ENCODE results near the gene CCDC187. TPM values are rescaled to one million over a fixed set of nuclear protein-coding genes. Genes with fewer than 3 reads are reported as not detected.

CCDC187 gene
- total and polyA plus RNA-seq, 12 donors = 0.02 to 0.07 (median 0.03) TPM; not detected in 8

GRCh38 chr9:136244122-136244968 lies 59.5 kb downstream of the CCDC187 start:
- Histone ChIP-seq H3K4me1 (peaks cover 5 to 60% (median 40%) of the 10 kb centered on the region in 9 donors), H3K9me3 (no peaks in the 10 kb centered on the region), H3K27me3 (no peaks in the 10 kb centered on the region), H3K27ac (peak overlapping the region in 1 of 10 donors; percentile 29), H3K4me3 (peak overlapping the region in 9 of 10 donors; percentile 75 to 89 (median 83)), H3K36me3 (no peaks in the 10 kb centered on the region)
- no peak for TF ChIP-seq CTCF (IDR thresholded peaks at IDR 0.05)
- intact Hi-C loops (cut with DNase I) = loop anchor here in 1 of 10 donors (10.0 kb wide), 1 partner anchor 260 kb away; no protein-coding TSS in a partner anchor
- no peak for DNase-seq
- WGBS, 2 donors = 57 to 62% methylated on average over 11 of the region's 11 CpGs
- no peak for ATAC-seq

- Histone ChIP-seq H3K9me3 (no peaks in the 10 kb centered on the region), H3K27ac (peak overlapping the region in 1 of 10 donors; percentile 29), H3K27me3 (no peaks in the 10 kb centered on the region), H3K36me3 (no peaks in the 10 kb centered on the region), H3K4me1 (peaks cover 10 to 68% (median 47%) of the 10 kb centered on the region in 9 donors), H3K4me3 (no peak overlapping the region)
- no peak for TF ChIP-seq CTCF (IDR thresholded peaks at IDR 0.05)
- intact Hi-C loops (cut with DNase I) = loop anchor here in 1 of 10 donors (10.0 kb wide), 1 partner anchor 259 kb away; no protein-coding TSS in a partner anchor
- DNase-seq = no peak
- no peak for ATAC-seq
- 82 to 83% methylated on average over 4 of the region's 4 CpGs for WGBS, 2 donors
Measured at GRCh38 chr9:136243631-136244030, 60.3 kb downstream of the CCDC187 start.

GRCh38 chr9:136242918-136243525 lies 60.9 kb downstream of the CCDC187 start:
- Histone ChIP-seq H3K27ac (peak overlapping the region in 1 of 10 donors; percentile 29), H3K9me3 (no peaks in the 10 kb centered on the region), H3K36me3 (no peaks in the 10 kb centered on the region), H3K27me3 (no peaks in the 10 kb centered on the region), H3K4me1 (peaks cover 10 to 74% (median 53%) of the 10 kb centered on the region in 9 donors), H3K4me3 (no peak overlapping the region)
- intact Hi-C loops (cut with DNase I) = loop anchor here in 1 of 10 donors (10.0 kb wide), 1 partner anchor 258 kb away; no protein-coding TSS in a partner anchor
- no peak for TF ChIP-seq CTCF (IDR thresholded peaks at IDR 0.05)
- DNase-seq (no peak), ATAC-seq (no peak)
- 62 to 64% methylated on average over 6 of the region's 6 CpGs for WGBS, 2 donors

DNA sequence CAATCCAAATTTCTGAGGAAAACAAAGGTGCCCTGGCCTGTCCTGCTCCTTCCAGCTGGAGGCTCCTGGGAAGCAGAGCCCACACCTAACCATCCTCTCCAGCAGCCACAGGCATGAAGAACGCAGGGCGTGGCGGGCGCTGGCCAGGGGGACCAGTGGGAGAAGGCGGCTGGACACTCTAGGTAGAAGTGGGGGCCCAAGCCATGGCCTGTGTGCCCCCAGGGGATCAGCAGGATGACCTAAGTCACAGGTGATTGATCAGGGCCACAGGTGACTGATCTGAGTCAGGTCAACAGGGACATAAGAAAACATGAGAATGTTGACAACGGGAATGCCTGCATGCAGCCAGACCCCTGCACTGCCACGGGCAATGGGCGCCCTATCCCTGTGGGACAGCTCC lies 61.6 kb downstream of the CCDC187 start:
- no peak for TF ChIP-seq CTCF (IDR thresholded peaks at IDR 0.05)
- H3K36me3 ChIP-seq = no peaks in the 10 kb centered on the region
- no peaks in the 10 kb centered on the region for H3K27me3 ChIP-seq
- ATAC-seq (no peak), DNase-seq (no peak)
- H3K4me1 ChIP-seq = peaks cover 10 to 77% (median 55%) of the 10 kb centered on the region in 9 donors
- intact Hi-C loops (cut with DNase I) = loop anchor here in 1 of 10 donors (10.0 kb wide), 1 partner anchor 257 kb away; no protein-coding TSS in a partner anchor
- WGBS, 2 donors = 89 to 92% methylated on average over 8 of the region's 8 CpGs
- H3K9me3 ChIP-seq = no peaks in the 10 kb centered on the region
- peak overlapping the region in 1 of 10 donors; percentile 22 for H3K27ac ChIP-seq
- H3K4me3 ChIP-seq = no peak overlapping the region

Data from heart right ventricle (tissue), 16 donors.